ENCODE data around the gene CLCN7. TPM values are rescaled to one million over a fixed set of nuclear protein-coding genes. Genes with fewer than 3 reads are reported as not detected.
A peak's percentile ranks its signal among the peaks of the same experiment; 100 is the strongest.
"Not testable (repeated sequence)": the region's sequence is repeated elsewhere in the genome, so short reads cannot be mapped to it uniquely, and the experiment has no call there.

The CLCN7 gene
- total RNA-seq, 4 donors from 2014 or later, result 57.6 to 171 (median 95.0) TPM

DNA sequence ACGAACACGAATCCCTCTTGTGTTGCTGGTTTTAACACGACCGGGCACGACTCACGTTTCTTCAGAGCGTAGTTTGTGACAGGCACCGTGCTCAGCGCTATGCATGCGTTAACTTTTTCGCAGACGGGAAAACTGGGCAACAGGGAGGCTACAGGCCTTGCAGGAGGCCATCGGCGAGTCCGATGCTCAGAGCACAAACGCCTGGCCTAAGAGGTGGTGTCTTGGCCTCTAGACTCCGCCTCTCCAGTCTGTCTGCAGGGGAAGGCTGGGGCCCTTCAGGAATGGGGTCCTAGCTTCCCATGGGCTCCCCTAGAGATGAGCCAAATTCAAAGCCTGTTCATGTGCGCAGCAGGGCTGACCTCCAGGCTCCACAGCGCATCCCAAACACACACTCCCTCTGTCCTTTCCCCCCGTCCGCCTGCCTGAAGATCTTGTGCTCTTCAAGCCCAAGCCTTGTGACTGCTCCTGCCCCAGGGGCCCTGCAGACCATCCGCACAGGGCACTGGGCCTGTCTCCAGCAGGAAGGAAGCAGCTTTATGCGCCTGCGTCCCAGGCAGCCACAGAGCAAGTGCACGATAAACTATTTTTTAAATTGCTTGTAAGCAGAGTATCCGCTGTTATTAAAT is 3.1 kb downstream of the CLCN7 start:
- WGBS, 2 donors (ENCODE audit: low coverage in 1 of 2), result 83 to 87% methylated on average over 8 to 26 of the region's 26 CpGs
- DNase-seq, result no peak
- H3K9me3 ChIP-seq, result no peaks in the 10 kb centered on the region
- intact Hi-C loops (cut with DNase I; ENCODE audit: low total_unique reads) (no loop called here), in situ Hi-C loops (cut with MboI; ENCODE audit: low pct_ligation_motif_present in 1 of 4, low pct_unique_long_range_greater_than_20kb in 1 of 4, low sequenced_read_pairs in 3 of 4) (no loop called here)
- TF ChIP-seq, protein P1, sequence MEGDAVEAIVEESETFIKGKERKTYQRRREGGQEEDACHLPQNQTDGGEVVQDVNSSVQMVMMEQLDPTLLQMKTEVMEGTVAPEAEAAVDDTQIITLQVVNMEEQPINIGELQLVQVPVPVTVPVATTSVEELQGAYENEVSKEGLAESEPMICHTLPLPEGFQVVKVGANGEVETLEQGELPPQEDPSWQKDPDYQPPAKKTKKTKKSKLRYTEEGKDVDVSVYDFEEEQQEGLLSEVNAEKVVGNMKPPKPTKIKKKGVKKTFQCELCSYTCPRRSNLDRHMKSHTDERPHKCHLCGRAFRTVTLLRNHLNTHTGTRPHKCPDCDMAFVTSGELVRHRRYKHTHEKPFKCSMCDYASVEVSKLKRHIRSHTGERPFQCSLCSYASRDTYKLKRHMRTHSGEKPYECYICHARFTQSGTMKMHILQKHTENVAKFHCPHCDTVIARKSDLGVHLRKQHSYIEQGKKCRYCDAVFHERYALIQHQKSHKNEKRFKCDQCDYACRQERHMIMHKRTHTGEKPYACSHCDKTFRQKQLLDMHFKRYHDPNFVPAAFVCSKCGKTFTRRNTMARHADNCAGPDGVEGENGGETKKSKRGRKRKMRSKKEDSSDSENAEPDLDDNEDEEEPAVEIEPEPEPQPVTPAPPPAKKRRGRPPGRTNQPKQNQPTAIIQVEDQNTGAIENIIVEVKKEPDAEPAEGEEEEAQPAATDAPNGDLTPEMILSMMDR (IDR thresholded peaks at IDR 0.05), result no peak
- TF ChIP-seq POLR2A (IDR thresholded peaks at IDR 0.05) (no peak), EP300 (IDR thresholded peaks at IDR 0.05; ENCODE audit: low read depth) (no peak), POLR2AphosphoS5 (IDR thresholded peaks at IDR 0.05) (no peak)
- H3K4me3 ChIP-seq, result no peak overlapping the region
- peak overlapping the region in 3 of 4 donors; percentile 11 to 17 (median 17) for H3K27ac ChIP-seq
- peaks cover 13 to 39% (median 20%) of the 10 kb centered on the region in 4 donors for H3K4me1 ChIP-seq
- no peaks in the 10 kb centered on the region for H3K27me3 ChIP-seq
- no peaks in the 10 kb centered on the region for H3K36me3 ChIP-seq

DNA sequence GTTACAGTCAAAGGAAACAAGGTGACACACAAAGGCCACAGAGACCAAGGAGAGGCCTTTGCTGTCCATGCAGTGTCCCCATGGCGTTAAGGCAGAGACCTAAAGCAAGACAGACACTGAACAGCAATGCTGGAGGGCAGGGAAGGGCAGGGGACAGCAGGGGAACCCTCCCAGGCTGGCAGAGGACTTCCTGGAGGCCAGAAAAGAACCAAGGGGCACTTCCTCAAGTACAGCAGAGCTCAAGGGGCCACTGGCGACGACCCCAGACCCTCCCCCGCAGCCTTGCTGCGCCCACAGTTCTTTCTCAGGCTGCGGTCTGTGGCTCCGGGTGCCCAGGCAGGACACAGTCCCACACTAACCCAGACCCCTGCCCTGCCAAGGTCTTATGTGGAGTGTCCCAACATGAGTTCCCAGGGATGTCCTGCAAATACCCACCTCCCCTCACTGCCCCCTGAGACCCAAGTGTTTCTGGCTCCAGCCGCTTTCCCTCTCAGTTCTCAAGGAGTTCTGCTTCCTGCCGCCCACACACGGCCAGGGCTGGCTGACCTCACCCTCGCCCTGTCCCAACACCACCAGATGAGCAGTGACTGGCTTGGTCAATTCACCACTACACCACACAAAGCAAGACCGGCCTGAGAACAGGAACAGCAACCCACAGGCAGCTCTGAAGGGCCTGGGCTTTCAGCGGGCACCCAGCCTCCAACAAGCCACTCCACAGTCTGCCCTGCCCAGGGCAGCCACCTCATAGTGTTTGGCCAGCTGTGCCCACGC is 4.2 kb downstream of the CLCN7 start:
- intact Hi-C loops (cut with DNase I; ENCODE audit: low total_unique reads) (no loop called here), in situ Hi-C loops (cut with MboI; ENCODE audit: low pct_ligation_motif_present in 1 of 4, low pct_unique_long_range_greater_than_20kb in 1 of 4, low sequenced_read_pairs in 3 of 4) (no loop called here)
- peaks cover 11 to 36% (median 17%) of the 10 kb centered on the region in 4 donors for H3K4me1 ChIP-seq
- DNase-seq, result peak; percentile 27
- no peaks in the 10 kb centered on the region for H3K9me3 ChIP-seq
- no peaks in the 10 kb centered on the region for H3K27me3 ChIP-seq
- TF ChIP-seq POLR2AphosphoS5 (IDR thresholded peaks at IDR 0.05), result peak in 1 of 3 donors; percentile 32
- TF ChIP-seq, protein P1 (IDR thresholded peaks at IDR 0.05), result no peak
- H3K36me3 ChIP-seq, result no peaks in the 10 kb centered on the region
- 78% methylated on average over 14 of the region's 14 CpGs; no CpG with 5 or more reads in 1 of the 2 donors for WGBS, 2 donors (ENCODE audit: low coverage in 1 of 2)
- H3K4me3 ChIP-seq, result no peak overlapping the region
- peak overlapping the region; percentile 2 to 60 (median 23) for H3K27ac ChIP-seq

DNA sequence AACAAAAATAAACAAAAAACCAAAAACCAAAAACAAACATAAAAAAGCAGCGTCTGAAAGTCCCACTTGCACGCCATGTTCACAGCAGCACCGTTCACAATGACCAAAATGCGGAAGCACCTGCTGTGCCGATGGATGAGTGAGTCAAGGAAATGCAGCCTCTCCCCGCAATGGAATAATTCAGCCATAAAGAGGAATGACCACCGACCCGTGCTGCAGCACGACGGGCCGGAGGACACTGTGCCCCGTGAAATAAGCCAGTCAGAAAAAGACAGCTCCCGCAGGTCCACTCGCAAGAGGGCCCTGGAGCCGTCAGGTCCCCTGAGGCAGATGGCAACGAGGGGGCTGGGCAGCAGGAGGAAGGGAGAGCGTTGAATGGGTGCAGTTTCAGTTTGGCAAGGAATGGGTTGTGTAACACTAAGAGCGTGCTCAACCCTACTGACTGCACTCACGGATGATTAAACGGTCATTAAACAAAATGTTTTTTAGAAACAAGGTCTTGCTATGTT is 5.1 kb downstream of the CLCN7 start:
- Histone ChIP-seq H3K4me1 (peaks cover 6 to 32% (median 13%) of the 10 kb centered on the region in 4 donors), H3K27me3 (no peaks in the 10 kb centered on the region), H3K27ac (peak overlapping the region in 3 of 4 donors; percentile 10 to 60 (median 36)), H3K36me3 (no peaks in the 10 kb centered on the region), H3K9me3 (no peaks in the 10 kb centered on the region), H3K4me3 (no peak overlapping the region)
- intact Hi-C loops (cut with DNase I; ENCODE audit: low total_unique reads) (no loop called here), in situ Hi-C loops (cut with MboI; ENCODE audit: low pct_ligation_motif_present in 1 of 4, low pct_unique_long_range_greater_than_20kb in 1 of 4, low sequenced_read_pairs in 3 of 4) (no loop called here)
- 60 to 75% methylated on average over 4 to 20 of the region's 20 CpGs for WGBS, 2 donors (ENCODE audit: low coverage in 1 of 2)
- TF ChIP-seq POLR2A (IDR thresholded peaks at IDR 0.05) (no peak), POLR2AphosphoS5 (IDR thresholded peaks at IDR 0.05) (no peak), EP300 (IDR thresholded peaks at IDR 0.05; ENCODE audit: low read depth) (no peak)
- TF ChIP-seq, protein P1 (IDR thresholded peaks at IDR 0.05), result no peak
- no peak for DNase-seq

DNA sequence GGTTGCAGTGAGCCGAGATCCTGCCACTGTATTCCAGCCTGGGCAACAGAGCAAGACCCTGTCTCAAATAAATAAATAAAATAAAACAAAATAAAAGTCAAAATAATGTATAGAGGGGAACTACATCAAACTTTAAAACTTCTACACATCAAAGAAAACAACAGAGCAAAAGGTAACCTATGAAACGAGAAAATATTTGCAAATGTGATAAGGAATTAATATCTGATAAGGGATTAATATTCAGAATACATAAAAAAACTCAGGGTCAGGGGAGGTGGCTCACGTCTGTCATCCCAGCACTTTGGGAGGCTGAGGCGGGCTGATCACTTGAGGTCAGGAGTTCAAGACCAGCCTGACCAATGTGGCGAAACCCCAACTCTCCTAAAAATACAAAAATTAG is 5.7 kb downstream of the CLCN7 start:
- DNase-seq; in situ Hi-C loops (cut with MboI; ENCODE audit: low pct_ligation_motif_present in 1 of 4, low pct_unique_long_range_greater_than_20kb in 1 of 4, low sequenced_read_pairs in 3 of 4); intact Hi-C loops (cut with DNase I; ENCODE audit: low total_unique reads); H3K36me3 ChIP-seq; H3K27me3 ChIP-seq; H3K4me3 ChIP-seq; H3K9me3 ChIP-seq: not testable (repeated sequence)
- H3K27ac ChIP-seq, result peak overlapping the region in 1 of 4 donors; percentile 60
- 64 to 68% methylated on average over 5 of the region's 5 CpGs for WGBS, 2 donors (ENCODE audit: low coverage in 1 of 2)
- peaks cover 5 to 30% (median 10%) of the 10 kb centered on the region in 4 donors for H3K4me1 ChIP-seq
